ENCODE measurements around the gene HBZ. TPM values are rescaled to one million over a fixed set of nuclear protein-coding genes. Genes with fewer than 3 reads are reported as not detected.
"Not testable (repeated sequence)": the region's sequence is repeated elsewhere in the genome, so short reads cannot be mapped to it uniquely, and the experiment has no call there.

HBZ gene
- total RNA-seq, 1 donor from 2014 or later: 1.0 TPM

DNA sequence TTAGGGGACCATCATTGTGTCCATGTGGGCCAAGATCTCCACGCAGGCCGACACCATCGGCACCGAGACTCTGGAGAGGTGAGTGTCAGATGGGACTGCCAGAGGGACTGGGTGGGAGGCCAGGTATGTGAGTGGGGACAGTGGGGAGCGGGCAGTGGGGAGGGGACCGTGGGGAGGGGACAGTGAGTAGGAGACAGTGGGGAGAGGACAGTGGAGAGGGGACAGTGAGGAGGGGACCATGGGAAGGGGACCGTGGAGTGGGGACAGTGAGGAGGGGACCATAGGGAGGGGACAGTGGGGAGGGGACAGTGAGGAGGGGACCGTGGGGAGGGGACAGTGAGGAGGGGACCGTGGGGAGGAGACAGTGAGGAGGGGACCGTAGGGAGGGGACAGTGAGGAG is 10.7 kb downstream of the HBZ start:
- not testable (repeated sequence) for H3K36me3 ChIP-seq (ENCODE audit: control insufficient read depth in 3 of 3, insufficient read depth in 3 of 3, low read length in 3 of 3); H3K4me3 ChIP-seq (ENCODE audit: low read length in 3 of 3)
- H3K27me3 ChIP-seq (ENCODE audit: control insufficient read depth in 3 of 3, insufficient read depth in 3 of 3, low read length in 3 of 3): peaks cover 33 to 44% (median 41%) of the 10 kb centered on the region in 3 donors

DNA sequence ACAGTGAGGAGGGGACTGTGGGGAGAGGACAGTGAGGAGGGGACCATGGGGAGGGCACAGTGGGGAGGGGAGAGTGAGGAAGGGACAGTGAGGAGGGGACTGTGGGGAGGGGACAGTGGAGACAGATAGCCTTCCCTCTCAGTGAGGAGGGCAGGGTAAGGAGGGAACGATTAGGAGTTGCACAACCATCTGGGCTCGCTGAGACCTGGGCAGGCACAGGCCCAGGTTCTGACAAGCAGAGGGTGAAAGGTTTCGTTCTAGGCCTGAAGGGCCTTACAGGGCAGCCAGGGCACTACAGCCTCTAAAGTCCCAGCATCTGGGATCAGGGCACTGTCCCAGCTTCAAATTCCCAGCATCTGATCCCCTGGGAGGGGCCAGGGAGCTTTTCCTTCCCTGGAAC is 11.3 kb downstream of the HBZ start:
- H3K9ac ChIP-seq (ENCODE audit: low read depth in 1 of 3, low read length in 3 of 3); H3K27ac ChIP-seq (ENCODE audit: low read depth, low read length); H3K4me3 ChIP-seq (ENCODE audit: low read length in 3 of 3); H3K9me3 ChIP-seq (ENCODE audit: control insufficient read depth in 3 of 3, low read length in 3 of 3); H3K36me3 ChIP-seq (ENCODE audit: control insufficient read depth in 3 of 3, insufficient read depth in 3 of 3, low read length in 3 of 3): not testable (repeated sequence)
- peaks cover 38 to 50% (median 46%) of the 10 kb centered on the region in 3 donors for H3K27me3 ChIP-seq (ENCODE audit: control insufficient read depth in 3 of 3, insufficient read depth in 3 of 3, low read length in 3 of 3)
- H3K4me1 ChIP-seq (ENCODE audit: control insufficient read depth in 3 of 3, insufficient read depth in 3 of 3, low read length in 3 of 3): peaks cover 16 to 23% (median 21%) of the 10 kb centered on the region in 3 donors

More for the DNA sequence above, 10.7 kb downstream of the HBZ start:
- not testable (repeated sequence) for H3K9me3 ChIP-seq (ENCODE audit: control insufficient read depth in 3 of 3, low read length in 3 of 3); H3K27ac ChIP-seq (ENCODE audit: low read depth, low read length); H3K9ac ChIP-seq (ENCODE audit: low read depth in 1 of 3, low read length in 3 of 3)
- peaks cover 16 to 23% (median 21%) of the 10 kb centered on the region in 3 donors for H3K4me1 ChIP-seq (ENCODE audit: control insufficient read depth in 3 of 3, insufficient read depth in 3 of 3, low read length in 3 of 3)

DNA sequence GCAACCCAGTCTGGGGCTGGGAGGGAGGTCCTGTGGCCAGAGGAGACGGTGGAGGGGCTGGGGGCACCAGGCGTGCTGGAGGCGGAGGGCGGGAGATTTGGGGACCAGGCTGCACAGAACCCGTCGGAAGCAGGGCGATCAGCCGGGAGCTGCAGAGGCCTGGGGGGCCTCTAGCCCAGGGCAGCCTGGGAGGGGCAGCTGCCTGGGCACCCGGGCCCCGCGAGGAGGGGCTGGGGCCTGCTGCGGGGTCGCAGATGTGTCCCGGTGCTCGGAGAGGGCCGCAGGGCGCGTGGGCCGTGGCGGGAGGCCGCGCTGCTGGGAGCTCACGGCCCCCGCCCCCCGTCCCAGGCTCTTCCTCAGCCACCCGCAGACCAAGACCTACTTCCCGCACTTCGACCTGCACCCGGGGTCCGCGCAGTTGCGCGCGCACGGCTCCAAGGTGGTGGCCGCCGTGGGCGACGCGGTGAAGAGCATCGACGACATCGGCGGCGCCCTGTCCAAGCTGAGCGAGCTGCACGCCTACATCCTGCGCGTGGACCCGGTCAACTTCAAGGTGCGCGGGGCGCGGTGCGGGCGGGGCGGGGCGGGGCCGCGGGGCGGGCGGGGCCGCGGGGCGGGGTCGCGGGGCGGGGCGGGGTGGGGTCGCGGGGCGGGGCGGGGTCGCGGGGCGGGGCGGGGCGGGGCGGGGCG is 11.8 kb downstream of the HBZ start:
- not testable (repeated sequence) for H3K9me3 ChIP-seq (ENCODE audit: control insufficient read depth in 3 of 3, low read length in 3 of 3); H3K27ac ChIP-seq (ENCODE audit: low read depth, low read length); H3K36me3 ChIP-seq (ENCODE audit: control insufficient read depth in 3 of 3, insufficient read depth in 3 of 3, low read length in 3 of 3); H3K4me3 ChIP-seq (ENCODE audit: low read length in 3 of 3); H3K9ac ChIP-seq (ENCODE audit: low read depth in 1 of 3, low read length in 3 of 3)
- Histone ChIP-seq H3K27me3 (ENCODE audit: control insufficient read depth in 3 of 3, insufficient read depth in 3 of 3, low read length in 3 of 3) (peaks cover 44 to 52% (median 51%) of the 10 kb centered on the region in 3 donors), H3K4me1 (ENCODE audit: control insufficient read depth in 3 of 3, insufficient read depth in 3 of 3, low read length in 3 of 3) (peaks cover 16 to 23% (median 21%) of the 10 kb centered on the region in 3 donors)

DNA sequence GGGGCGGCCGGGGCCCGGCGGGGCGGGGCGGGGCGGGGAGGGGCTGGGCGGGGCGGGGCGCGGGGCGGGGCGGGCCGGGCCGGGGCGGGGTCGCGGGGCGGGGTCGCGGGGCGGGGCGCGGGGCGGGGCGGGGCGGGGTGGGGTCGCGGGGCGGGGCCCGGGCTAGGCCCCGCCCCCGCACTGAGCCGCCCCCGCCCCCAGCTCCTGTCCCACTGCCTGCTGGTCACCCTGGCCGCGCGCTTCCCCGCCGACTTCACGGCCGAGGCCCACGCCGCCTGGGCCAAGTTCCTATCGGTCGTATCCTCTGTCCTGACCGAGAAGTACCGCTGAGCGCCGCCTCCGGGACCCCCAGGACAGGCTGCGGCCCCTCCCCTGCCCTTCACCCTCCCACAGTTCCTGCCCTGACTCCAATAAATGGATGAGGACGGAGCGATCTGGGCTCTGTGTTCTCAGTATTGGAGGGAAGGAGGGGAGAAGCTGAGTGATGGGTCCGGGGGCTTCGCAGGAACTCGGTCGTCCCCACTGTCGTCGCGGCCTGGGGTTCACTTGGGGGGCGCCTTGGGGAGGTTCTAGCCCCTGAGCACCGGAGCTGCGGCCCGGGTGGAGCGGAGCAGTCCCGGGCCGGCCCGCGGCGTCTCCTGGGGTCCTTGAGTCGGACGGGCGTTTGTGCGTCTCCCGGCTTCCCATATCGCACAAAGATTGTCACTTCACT is 12.5 kb downstream of the HBZ start:
- Histone ChIP-seq H3K27me3 (ENCODE audit: control insufficient read depth in 3 of 3, insufficient read depth in 3 of 3, low read length in 3 of 3) (peaks cover 47 to 54% (median 50%) of the 10 kb centered on the region in 3 donors), H3K4me3 (ENCODE audit: low read length in 3 of 3) (peak overlapping the region in 2 of 3 donors; percentile 41 to 46), H3K9ac (ENCODE audit: low read depth in 1 of 3, low read length in 3 of 3) (no peak overlapping the region), H3K36me3 (ENCODE audit: control insufficient read depth in 3 of 3, insufficient read depth in 3 of 3, low read length in 3 of 3) (no peaks in the 10 kb centered on the region), H3K4me1 (ENCODE audit: control insufficient read depth in 3 of 3, insufficient read depth in 3 of 3, low read length in 3 of 3) (peaks cover 16 to 23% (median 21%) of the 10 kb centered on the region in 3 donors), H3K9me3 (ENCODE audit: control insufficient read depth in 3 of 3, low read length in 3 of 3) (no peaks in the 10 kb centered on the region), H3K27ac (ENCODE audit: low read depth, low read length) (no peak overlapping the region)

DNA sequence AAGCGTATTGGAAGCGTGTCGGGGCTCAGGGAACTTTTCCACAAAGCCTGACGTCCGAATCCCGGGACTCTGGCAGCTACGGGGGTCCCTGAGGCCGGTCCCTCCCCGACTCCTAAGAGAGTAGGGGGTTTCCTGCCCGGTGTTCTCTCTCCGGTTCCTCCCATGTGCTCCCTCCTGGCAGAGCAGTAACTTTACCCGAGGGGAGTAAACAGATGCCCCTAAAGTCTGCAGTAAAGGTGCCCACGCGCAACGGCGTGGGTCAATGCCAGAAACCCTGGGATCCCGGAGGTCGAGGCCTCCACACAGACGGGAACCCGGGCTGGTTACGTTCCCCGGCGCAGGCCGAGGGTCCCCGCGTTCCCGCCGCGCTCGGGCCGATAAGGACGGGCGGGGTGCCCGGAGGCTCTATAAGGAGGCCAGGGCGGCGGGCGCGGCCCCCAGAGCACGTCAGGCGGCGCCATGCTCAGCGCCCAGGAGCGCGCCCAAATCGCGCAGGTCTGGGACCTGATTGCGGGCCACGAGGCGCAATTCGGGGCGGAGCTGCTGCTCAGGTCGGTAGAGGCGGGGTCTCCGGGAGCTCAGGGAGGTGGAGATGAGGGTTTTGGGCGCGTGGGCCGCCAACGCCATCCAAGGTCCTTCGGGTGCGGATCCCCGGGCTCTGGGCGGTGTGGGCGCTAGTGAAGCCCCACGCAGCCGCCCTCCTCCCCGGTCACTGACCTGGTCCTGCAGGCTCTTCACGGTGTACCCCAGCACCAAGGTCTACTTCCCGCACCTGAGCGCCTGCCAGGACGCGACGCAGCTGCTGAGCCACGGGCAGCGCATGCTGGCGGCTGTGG is 13.3 kb downstream of the HBZ start, which contains the start of gene HBM:
Gene HBM, plus strand, starts transcription at position 440 of the 836 bp plus-strand sequence. Its CDS starts 20 bp downstream, at position 460.
- H3K9me3 ChIP-seq (ENCODE audit: control insufficient read depth in 3 of 3, low read length in 3 of 3): no peaks in the 10 kb centered on the region
- no peaks in the 10 kb centered on the region for H3K36me3 ChIP-seq (ENCODE audit: control insufficient read depth in 3 of 3, insufficient read depth in 3 of 3, low read length in 3 of 3)
- H3K4me1 ChIP-seq (ENCODE audit: control insufficient read depth in 3 of 3, insufficient read depth in 3 of 3, low read length in 3 of 3): peaks cover 16 to 23% (median 21%) of the 10 kb centered on the region in 3 donors
- H3K9ac ChIP-seq (ENCODE audit: low read depth in 1 of 3, low read length in 3 of 3): peak within 1 kb of the TSS in 1 of 3 donors; percentile 16
- H3K27me3 ChIP-seq (ENCODE audit: control insufficient read depth in 3 of 3, insufficient read depth in 3 of 3, low read length in 3 of 3): peaks cover 51 to 61% (median 54%) of the 10 kb centered on the region in 3 donors
- H3K4me3 ChIP-seq (ENCODE audit: low read length in 3 of 3): peak within 1 kb of the TSS in 2 of 3 donors; percentile 41 to 46
- no peak within 1 kb of the TSS for H3K27ac ChIP-seq (ENCODE audit: low read depth, low read length)

DNA sequence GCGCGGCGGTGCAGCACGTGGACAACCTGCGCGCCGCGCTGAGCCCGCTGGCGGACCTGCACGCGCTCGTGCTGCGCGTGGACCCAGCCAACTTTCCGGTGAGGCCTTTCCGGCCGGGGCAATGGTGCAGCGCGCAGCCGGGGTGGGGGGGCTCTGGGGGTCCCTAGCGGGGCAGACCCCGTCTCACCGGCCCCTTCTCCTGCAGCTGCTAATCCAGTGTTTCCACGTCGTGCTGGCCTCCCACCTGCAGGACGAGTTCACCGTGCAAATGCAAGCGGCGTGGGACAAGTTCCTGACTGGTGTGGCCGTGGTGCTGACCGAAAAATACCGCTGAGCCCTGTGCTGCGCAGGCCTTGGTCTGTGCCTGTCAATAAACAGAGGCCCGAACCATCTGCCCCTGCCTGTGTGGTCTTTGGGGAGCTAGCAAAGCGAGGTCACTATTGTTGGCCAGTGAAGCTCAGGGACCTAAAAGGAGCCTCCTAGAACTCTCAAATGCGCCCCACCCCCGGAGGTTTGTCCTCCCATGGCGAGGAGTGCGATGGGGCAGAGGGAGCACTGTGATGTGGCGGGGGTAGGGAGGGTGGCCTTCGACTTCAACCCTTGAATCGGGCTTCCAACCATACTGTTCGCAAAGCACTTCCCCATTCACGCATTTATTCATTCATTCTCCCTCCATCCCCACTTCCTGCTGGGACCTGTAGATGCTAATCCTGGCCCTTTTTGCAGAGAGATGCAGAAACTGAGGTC is 14.1 kb downstream of the HBZ start:
- H3K27me3 ChIP-seq (ENCODE audit: control insufficient read depth in 3 of 3, insufficient read depth in 3 of 3, low read length in 3 of 3): peaks cover 51 to 60% (median 59%) of the 10 kb centered on the region in 3 donors
- peaks cover 16 to 23% (median 21%) of the 10 kb centered on the region in 3 donors for H3K4me1 ChIP-seq (ENCODE audit: control insufficient read depth in 3 of 3, insufficient read depth in 3 of 3, low read length in 3 of 3)
- H3K9ac ChIP-seq (ENCODE audit: low read depth in 1 of 3, low read length in 3 of 3): no peak overlapping the region
- H3K4me3 ChIP-seq (ENCODE audit: low read length in 3 of 3): no peak overlapping the region
- H3K9me3 ChIP-seq (ENCODE audit: control insufficient read depth in 3 of 3, low read length in 3 of 3): no peaks in the 10 kb centered on the region
- no peak overlapping the region for H3K27ac ChIP-seq (ENCODE audit: low read depth, low read length)
- no peaks in the 10 kb centered on the region for H3K36me3 ChIP-seq (ENCODE audit: control insufficient read depth in 3 of 3, insufficient read depth in 3 of 3, low read length in 3 of 3)

DNA sequence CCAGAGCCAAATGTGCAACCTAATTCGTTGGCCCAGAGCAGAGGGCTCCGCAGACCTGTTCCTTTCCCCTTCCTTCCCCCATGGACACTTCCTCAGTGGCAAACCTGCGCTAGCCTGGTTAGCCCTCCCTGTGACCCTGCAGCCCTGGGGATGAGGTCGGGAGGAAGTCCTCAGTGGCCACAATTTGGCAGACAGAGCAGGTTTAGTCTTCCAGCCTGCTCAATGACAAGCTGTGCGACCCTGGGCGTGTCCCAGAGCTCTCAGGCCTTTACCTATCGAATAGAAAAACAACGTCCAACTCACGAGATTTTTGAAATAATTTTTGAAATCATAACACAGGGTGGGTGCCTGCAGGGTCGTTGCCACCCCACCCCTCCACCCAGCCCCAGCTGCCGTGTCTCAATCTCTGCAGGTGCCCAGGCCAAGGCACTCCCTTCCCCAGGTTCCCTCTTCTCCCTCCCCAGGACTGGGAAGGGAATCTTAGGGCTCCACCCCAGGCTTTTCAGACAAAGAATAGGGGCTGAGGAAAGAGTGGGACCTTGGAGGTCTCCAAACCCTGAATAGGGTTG is 14.8 kb downstream of the HBZ start:
- Histone ChIP-seq H3K27me3 (ENCODE audit: control insufficient read depth in 3 of 3, insufficient read depth in 3 of 3, low read length in 3 of 3) (peaks cover 55 to 63% (median 61%) of the 10 kb centered on the region in 3 donors), H3K36me3 (ENCODE audit: control insufficient read depth in 3 of 3, insufficient read depth in 3 of 3, low read length in 3 of 3) (no peaks in the 10 kb centered on the region), H3K9ac (ENCODE audit: low read depth in 1 of 3, low read length in 3 of 3) (no peak overlapping the region), H3K27ac (ENCODE audit: low read depth, low read length) (no peak overlapping the region), H3K9me3 (ENCODE audit: control insufficient read depth in 3 of 3, low read length in 3 of 3) (no peaks in the 10 kb centered on the region), H3K4me1 (ENCODE audit: control insufficient read depth in 3 of 3, insufficient read depth in 3 of 3, low read length in 3 of 3) (peaks cover 16 to 23% (median 21%) of the 10 kb centered on the region in 3 donors), H3K4me3 (ENCODE audit: low read length in 3 of 3) (no peak overlapping the region)

DNA sequence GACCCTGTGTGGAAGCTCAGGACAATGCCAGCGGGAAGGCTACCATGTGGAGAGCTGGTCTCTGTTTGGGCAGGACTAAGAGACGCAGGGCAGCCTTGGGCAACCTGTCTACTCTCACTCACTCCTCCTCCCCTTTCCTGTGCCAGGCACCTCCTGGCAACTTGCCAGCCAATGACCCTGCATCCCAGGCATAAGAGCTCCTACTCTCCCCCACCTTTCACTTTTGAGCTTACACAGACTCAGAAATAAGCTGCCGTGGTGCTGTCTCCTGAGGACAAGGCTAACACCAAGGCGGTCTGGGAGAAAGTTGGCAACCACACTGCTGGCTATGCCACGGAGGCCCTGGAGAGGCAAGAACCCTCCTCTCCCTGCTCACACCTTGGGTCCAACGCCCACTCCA is 16.0 kb downstream of the HBZ start:
- peaks cover 16 to 23% (median 21%) of the 10 kb centered on the region in 3 donors for H3K4me1 ChIP-seq (ENCODE audit: control insufficient read depth in 3 of 3, insufficient read depth in 3 of 3, low read length in 3 of 3)
- H3K4me3 ChIP-seq (ENCODE audit: low read length in 3 of 3): no peak overlapping the region
- H3K27me3 ChIP-seq (ENCODE audit: control insufficient read depth in 3 of 3, insufficient read depth in 3 of 3, low read length in 3 of 3): peaks cover 55 to 66% (median 61%) of the 10 kb centered on the region in 3 donors
- H3K9me3 ChIP-seq (ENCODE audit: control insufficient read depth in 3 of 3, low read length in 3 of 3): no peaks in the 10 kb centered on the region
- no peak overlapping the region for H3K9ac ChIP-seq (ENCODE audit: low read depth in 1 of 3, low read length in 3 of 3)
- no peaks in the 10 kb centered on the region for H3K36me3 ChIP-seq (ENCODE audit: control insufficient read depth in 3 of 3, insufficient read depth in 3 of 3, low read length in 3 of 3)
- no peak overlapping the region for H3K27ac ChIP-seq (ENCODE audit: low read depth, low read length)

DNA sequence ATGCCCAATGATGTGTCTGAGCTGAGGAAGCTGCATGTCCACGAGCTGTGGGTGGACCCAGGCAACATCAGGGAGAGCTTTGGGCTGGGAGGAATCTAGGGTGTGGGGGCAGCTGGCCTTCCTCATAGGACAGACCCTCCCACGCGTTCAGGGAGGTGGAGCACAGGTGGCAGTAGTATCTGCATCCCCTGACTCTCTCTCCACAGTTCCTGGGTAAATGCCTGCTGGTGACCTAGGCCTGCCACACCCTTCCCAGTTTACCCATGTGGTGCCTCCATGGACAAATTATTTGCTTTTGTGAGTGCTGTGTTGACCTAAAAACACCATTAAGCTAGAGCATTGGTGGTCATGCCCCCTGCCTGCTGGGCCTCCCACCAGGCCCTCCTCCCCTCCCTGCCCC is 16.6 kb downstream of the HBZ start:
- no peaks in the 10 kb centered on the region for H3K9me3 ChIP-seq (ENCODE audit: control insufficient read depth in 3 of 3, low read length in 3 of 3)
- no peak overlapping the region for H3K27ac ChIP-seq (ENCODE audit: low read depth, low read length)
- peaks cover 55 to 68% (median 61%) of the 10 kb centered on the region in 3 donors for H3K27me3 ChIP-seq (ENCODE audit: control insufficient read depth in 3 of 3, insufficient read depth in 3 of 3, low read length in 3 of 3)
- no peak overlapping the region for H3K4me3 ChIP-seq (ENCODE audit: low read length in 3 of 3)
- peaks cover 16 to 23% (median 21%) of the 10 kb centered on the region in 3 donors for H3K4me1 ChIP-seq (ENCODE audit: control insufficient read depth in 3 of 3, insufficient read depth in 3 of 3, low read length in 3 of 3)
- no peak overlapping the region for H3K9ac ChIP-seq (ENCODE audit: low read depth in 1 of 3, low read length in 3 of 3)
- no peaks in the 10 kb centered on the region for H3K36me3 ChIP-seq (ENCODE audit: control insufficient read depth in 3 of 3, insufficient read depth in 3 of 3, low read length in 3 of 3)

Measured in skeletal muscle tissue (tissue), 4 donors.